ENCODE data around the gene CAMTA1.

Gene CAMTA1

GRCh38 chr1:7177438-7178146, 392.3 kb downstream of the CAMTA1 start:
- H3K4me3 ChIP-seq (ENCODE audit: low read depth, low read length): no peak overlapping the region
- TF ChIP-seq CTCF (IDR thresholded peaks at IDR 0.05; ENCODE audit: borderline replicate concordance, insufficient read depth, low read depth, low read length): no peak

- H3K4me3 ChIP-seq (ENCODE audit: low read depth, low read length): no peak overlapping the region
- TF ChIP-seq CTCF (IDR thresholded peaks at IDR 0.05; ENCODE audit: borderline replicate concordance, insufficient read depth, low read depth, low read length): no peak
Observed at GRCh38 chr1:7178336-7178735, 393.1 kb downstream of the CAMTA1 start.

GRCh38 chr1:7178741-7179140, 393.5 kb downstream of the CAMTA1 start:
- TF ChIP-seq CTCF (IDR thresholded peaks at IDR 0.05; ENCODE audit: borderline replicate concordance, insufficient read depth, low read depth, low read length): no peak
- no peak overlapping the region for H3K4me3 ChIP-seq (ENCODE audit: low read depth, low read length)

- no peak for TF ChIP-seq CTCF (IDR thresholded peaks at IDR 0.05; ENCODE audit: borderline replicate concordance, insufficient read depth, low read depth, low read length)
- no peak overlapping the region for H3K4me3 ChIP-seq (ENCODE audit: low read depth, low read length)
Observed at GRCh38 chr1:7185721-7186120, 400.5 kb downstream of the CAMTA1 start.

GRCh38 chr1:7186382-7187111, 401.3 kb downstream of the CAMTA1 start:
- no peak overlapping the region for H3K4me3 ChIP-seq (ENCODE audit: low read depth, low read length)
- no peak for TF ChIP-seq CTCF (IDR thresholded peaks at IDR 0.05; ENCODE audit: borderline replicate concordance, insufficient read depth, low read depth, low read length)

- H3K4me3 ChIP-seq (ENCODE audit: low read depth, low read length): no peak overlapping the region
- TF ChIP-seq CTCF (IDR thresholded peaks at IDR 0.05; ENCODE audit: borderline replicate concordance, insufficient read depth, low read depth, low read length): no peak
Observed at GRCh38 chr1:7187112-7187493, 401.8 kb downstream of the CAMTA1 start.

- no peak for TF ChIP-seq CTCF (IDR thresholded peaks at IDR 0.05; ENCODE audit: borderline replicate concordance, insufficient read depth, low read depth, low read length)
- no peak overlapping the region for H3K4me3 ChIP-seq (ENCODE audit: low read depth, low read length)
Observed at GRCh38 chr1:7190261-7190660, 405.0 kb downstream of the CAMTA1 start.
